ENCODE results near the gene IFITM10.

The IFITM10 gene

DNA sequence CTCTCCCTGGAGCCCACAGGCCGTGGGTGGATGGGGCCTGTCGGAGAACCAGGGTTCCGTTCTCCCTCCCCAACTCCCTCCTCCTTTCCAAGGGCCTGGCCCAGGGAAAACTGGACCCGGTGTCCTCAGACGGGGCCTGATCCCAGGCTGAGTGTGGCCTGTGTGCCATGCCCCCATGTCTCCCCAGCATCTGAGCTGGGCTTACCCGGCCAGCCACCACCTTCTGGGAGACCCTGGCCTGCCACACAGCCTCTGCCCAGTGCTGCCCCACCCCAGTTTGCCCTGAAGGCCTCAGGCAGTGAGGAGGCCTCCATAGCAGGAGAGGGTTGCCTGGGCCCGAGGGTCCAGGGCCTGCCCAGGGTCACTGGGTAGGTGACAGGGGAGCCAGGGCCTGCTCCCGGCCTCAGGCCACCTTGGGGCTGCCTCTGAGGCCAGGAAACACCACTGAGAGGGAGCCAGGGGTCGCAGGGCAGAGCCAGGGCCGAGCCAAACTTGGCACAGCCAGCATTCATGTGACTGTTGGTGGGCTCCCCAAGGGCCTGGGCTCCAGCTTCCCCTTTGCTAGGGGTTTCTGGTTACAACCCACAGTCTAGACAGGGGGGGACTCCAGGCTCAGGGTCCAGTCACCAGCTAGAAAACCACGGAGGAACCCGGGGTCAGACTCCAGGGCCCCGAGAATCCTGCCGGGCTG is 590 bp upstream of the IFITM10 start:
- no peak for DNase-seq

DNA sequence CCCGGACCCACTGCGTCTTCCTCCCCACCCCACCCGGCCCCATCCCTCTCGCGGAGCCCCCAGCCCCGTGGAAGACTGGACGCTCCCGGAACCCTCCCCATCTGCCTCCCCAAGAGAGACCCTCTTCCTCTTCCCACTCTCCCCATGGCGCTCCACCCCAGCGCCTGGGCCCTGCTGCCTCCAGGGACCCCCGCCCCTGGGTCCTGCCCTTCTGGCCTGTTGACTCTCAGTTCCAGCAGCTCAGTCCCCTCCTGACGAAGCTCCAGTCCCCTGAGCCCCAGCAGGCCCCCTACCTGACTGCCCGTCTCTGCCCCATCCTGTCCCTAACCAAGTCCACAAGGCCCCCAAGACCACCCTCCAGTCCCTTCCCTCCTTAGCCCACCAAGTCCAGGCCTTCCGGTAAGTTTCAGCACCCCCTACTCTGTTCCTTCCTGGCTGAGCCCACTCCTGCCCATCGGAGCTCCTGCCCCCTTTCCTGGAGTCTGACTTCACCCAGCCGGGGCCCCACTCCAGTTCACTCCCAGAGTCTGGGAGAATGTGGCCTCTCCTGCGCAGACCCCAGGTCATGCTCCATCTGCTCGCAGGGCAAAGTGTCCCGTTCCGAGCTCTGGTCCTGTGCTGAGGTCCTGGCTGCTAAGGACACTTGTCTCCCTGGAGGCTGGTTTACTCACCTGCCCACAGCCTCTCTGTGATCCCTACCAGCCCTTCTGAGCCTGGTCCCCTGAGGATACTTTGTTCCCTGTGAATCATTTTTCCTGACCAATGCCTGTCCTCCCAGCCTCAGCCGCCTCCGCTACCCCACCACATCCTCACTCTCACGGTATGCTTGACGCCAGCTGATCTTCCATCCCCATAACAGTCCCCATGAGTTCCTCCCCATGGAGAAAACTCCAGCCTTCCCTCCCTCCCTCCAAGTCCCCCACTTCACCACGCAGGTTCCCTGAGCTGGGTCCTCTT is 722 bp downstream of the IFITM10 start:
- no peak for DNase-seq

DNA sequence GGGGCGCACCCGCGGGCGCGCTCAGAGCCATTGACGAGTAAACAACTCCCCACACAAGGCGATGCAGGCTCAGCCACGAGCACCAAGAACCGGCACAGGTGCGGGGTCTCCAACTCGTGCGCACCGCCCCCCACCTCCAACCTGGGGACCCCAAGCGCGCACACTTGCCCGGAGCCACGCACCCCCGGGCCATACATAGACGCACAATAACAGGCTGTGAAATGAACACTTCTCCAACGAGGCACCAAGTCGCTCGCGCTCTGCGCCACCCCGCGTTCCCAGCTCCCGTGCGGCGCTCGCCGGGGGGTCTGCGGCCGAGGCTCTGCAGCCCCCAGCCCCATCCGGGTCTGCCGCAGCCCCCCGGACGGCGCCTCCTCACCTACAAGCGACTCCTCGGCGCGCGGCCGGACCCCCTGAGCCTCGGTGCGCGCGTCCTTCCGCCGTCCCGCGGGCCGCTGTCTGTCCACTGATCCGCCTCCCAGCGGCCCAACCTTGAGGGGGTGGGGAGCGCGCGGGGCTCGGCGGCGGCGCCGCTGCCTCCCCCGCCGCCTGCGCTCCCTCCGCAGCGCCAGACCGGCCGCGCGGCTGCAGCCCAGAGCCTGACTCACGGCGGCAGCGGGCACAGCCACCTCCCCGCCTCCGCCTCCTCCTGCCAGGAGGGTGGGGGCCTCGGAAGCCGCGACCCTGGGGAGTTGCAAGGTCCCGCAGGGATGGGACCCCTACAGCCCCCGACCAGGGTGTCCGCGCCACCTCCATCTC is 1.6 kb downstream of the IFITM10 start:
- no peak for DNase-seq

DNA sequence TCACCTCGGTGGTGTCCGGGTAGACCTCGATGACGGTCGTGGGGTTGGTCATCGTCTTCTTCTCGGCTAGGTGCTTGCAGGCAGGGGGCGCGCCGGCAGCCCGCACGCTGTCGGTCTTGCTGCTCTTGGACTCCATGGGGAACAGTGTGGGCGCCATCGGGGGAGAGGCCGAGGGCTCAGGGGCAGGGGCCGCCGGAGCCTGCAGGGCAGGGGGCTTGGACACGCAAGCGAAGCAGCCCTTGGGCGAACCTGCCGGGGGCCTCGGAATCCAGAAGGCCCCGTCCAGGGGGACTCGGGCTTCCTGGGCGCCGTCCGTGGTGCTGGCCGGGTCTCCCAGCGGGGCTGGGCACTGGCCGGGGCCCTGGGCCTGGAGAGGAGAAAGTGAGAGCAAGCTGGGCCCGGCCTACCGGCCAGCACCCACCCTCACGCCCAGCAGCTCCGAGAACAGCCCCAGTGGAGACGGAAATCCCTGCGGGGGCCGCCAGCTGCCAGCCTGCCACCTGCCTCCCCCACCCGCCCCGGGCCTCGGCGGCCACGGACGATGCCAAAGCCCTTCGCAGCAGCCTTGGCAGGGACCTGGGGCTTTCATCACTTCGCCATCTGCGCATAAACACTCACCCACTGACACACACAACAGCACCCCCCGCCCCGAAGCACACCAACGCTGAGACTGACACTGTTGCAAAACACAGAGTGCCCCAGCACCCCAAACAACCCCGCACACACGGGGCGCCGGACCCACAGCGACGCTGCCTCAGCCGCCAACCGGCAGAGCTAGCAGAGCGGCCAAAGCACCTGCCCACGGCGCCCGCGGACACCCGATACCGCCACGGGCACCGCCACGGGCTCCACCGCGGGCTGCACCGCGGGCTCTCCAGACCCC is 2.4 kb downstream of the IFITM10 start:
- DNase-seq = no peak

DNA sequence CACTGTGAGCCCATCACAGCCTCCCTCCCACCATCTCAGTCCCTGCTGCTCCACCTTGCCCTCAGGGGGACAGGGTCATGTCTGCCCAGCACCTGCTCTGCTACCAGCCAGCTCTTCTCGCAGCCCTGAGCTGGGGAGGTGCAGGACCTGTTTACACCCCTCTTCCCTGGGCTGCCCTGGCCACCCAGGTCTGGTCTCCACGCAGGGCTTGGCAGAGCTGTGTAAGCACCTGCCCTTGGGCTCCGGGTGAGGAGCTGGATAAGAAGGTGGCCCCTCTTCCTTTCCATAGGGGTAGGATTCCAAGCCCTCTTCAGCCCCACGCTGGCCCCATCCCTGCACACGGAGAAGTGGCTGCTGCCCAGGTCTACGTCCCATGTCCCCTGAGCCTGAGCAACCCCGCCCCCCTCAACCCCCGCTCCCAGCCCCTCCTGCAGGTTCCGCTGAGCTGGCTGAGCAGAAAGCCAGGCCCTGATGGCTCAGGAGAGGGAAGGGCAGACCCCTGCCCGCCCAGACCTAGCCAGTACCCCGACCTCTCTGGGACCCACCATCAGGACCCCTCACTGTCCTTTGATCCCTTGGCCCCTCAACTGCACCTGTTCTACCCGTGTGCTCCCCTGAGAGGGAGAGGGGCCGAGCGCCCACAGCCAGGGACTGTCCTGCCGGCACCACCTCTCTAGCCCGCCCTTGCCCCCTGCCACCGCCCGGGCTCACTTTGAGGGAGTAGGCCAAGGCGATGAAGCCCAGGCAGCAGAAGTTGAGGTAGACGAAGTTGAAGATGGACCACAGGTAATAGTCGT is 3.2 kb downstream of the IFITM10 start:
- DNase-seq = no peak

DNA sequence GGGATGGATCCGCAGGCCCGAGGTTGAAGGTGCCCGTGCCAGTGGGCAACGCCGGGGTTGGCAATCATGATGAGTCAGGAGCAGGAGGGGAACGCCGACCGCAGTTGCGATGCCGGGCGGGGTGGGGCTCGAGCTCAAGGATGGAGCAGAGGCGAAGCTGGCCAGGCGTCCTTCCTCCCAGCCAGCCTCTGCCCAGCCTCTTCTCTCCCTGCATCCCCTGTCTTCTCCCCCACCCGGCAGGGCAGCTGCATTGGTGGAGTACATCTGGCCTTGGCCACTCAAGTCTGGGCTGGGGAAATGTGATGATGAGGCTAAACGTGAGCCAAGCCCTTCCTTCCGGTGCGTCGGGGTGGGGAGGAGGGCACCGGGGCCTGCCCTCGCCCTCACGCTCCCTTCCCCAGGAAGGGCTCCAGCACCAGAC is 3.9 kb downstream of the IFITM10 start:
- no peak for DNase-seq

DNA sequence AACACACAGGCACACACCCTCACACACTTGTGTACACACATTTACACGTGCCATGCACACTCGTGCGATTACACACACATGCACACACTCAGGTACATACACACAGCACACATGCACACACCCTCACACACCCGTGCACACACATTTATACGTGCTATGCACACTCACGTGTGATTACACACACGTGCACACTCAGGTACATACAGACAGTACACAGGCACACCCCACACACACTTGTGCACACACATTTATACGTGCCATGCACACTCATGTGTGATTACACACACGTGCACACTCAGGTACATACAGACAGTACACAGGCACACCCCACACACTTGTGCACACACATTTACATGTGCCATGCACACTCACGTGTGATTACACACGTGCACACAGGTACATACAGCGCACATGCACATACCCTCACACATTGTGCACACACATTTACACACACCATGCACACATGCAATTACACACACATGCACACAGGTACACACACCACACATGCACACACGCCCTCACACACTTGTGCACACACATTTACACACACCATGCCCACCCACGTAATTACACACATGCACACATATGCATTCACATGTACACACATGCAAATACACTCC is 4.6 kb downstream of the IFITM10 start:
- DNase-seq = no peak

DNA sequence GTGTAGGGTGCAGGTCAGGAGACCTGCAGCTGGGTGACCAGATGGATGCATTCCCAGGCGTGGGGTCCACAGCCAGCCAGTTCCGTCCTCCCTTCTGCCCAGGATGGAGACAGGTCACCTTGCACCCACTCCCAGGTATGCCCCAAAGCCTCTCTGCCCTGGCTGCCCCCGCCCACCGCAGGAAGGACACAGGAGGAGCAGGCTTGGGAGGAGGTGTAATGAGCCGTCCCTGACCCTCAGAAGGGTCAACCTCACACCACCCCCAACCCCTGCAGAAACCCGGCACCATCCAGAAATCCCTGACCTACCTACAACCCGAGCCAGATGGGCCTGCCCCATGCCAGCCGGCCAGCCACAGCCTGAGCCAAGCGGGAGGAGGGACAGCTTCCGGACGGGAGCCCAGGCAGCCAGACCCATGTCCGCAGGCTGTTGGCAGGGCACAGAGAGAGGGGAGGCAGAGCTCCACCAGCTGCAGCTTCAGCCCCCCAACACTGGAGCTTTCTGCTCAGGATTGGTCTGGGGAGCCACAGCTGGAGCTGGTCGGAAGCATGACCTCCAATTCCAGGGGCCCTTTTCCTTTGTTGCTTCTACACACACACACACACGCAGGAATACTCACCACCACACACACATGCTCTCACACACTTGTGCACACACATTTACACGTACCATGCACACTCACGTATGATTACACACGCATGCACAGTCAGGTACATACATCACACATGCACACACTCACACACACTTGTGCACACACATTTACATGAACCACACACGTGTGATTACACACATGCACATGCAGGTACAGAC is 5.3 kb downstream of the IFITM10 start:
- no peak for DNase-seq

DNA sequence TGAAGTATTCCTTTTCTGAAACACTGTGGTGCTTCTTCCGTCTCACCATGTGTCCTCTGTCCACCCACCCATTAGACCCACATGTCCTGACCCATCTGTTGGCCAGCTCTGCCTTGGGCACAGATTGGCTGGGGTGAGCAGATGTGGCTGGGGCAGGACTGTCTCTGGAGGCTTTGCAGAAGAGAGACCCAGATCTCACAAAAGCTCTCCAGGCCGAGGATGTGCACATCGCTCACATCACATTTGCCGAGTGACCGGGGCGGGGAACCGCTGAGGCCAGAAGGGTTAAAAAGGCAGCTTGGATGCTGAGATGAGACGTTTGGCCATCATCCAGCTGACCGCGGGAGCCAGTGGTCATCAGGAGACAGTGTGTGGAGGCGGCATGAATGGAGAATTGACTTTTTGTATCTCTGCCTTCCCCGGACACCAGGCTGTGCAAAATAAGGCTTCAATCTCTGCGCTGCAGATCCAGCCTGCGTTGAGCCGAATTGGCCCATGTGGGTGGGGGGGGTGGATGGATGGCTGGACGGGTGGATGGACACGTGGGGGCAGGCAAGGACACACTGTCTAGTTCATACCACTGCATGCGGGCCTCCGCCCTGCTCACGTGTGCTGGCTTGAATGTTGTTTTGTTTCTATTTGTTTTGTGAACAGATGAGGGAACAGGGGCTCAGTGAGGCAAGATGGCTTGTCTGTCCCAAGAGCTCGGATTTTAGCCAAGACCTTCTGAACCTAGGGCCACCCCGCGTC is 6.1 kb downstream of the IFITM10 start:
- DNase-seq = no peak

DNA sequence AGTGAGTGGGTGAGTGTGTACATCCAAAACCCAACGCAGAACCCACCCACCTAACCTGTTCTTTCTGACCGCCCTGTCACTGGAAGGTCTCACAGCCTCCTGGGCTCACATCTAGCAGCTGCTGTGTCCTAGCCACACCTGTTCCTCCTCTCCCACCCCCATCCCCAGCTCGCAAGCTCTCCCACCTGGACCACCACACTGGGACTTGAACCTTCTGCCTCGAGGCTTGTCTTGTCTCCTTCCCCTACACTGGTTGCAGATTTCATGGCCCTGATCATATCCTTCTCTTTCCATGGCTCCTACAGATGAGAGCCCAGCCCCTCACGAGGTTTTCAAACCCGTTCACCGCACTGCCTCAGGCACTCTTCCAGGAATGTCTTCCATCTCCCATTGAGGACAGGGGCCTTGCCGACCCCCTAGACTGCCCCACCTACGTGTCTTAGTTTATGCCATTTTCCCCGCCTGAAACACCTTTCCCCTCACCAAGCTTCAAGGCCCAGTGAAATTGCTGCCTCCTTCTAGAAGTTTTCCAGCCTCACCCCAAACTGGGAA is 6.7 kb downstream of the IFITM10 start:
- no peak for DNase-seq

DNA sequence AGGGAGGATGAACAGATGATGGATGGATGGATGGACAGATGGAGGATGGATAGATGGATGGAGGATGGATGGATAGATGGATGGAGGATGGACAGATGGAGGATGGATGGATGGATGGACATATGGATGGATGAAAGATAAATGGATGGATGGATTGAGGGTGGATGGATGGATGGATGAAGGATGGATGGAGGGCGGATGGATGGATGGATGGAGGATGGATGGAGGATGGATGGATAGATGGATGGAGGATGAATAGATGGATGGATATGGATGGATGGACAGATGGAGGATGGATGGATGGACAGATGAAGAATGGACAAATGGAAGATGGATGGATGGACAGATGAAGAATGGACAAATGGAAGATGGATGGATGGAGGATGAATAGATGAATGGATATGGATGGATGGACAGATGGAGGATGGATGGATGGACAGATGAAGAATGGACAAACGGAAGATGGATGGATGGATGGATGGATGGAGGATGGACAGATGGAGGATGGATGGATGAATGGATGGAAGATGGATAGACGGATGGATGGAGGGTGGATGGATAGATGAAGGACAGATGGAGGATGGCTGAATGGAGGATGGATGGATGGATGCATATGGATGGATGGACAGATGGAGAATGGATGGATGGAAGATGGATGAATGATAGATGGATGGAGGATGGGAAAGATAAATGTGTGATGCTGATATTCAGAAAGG is 7.4 kb downstream of the IFITM10 start:
- no peak for DNase-seq

DNA sequence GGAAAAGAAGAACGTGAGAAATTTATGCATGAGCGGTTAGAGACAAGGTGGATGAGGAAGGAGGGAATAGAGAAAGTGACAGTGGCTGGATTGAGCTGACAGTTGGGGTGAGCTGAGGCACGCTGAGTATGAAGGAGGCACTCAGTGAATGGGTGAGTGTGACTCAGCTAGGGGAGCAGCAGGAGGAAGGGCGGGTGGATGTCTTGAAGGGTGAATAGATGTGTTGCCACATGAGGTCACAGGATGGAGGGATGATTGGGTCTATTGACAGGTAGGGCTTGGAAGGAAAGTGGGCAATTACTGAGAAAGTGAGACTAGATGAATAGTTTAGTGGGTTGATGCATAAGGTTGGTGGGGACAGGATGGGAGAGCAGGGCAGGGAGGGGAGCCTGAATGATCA is 8.0 kb downstream of the IFITM10 start:
- DNase-seq = no peak

DNA sequence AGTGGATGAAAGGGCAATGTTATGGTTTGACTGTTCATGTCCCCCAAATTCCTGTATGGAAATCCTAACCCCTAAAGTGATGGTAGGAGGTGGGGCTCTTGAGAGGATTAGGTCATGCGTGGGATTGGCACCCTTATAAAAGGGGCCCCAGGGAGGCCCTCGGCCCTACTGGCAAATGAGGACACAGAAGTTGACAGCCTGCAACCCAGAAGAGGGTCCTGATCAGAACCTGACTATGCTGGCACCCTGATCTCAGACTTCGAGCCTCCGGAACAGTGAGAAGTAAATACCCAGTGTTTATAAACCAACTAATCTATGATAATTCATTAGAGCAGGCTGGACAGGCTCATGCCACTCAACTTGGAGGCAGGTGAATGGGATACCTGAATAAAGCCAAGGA is 8.7 kb downstream of the IFITM10 start:
- no peak for DNase-seq

DNA sequence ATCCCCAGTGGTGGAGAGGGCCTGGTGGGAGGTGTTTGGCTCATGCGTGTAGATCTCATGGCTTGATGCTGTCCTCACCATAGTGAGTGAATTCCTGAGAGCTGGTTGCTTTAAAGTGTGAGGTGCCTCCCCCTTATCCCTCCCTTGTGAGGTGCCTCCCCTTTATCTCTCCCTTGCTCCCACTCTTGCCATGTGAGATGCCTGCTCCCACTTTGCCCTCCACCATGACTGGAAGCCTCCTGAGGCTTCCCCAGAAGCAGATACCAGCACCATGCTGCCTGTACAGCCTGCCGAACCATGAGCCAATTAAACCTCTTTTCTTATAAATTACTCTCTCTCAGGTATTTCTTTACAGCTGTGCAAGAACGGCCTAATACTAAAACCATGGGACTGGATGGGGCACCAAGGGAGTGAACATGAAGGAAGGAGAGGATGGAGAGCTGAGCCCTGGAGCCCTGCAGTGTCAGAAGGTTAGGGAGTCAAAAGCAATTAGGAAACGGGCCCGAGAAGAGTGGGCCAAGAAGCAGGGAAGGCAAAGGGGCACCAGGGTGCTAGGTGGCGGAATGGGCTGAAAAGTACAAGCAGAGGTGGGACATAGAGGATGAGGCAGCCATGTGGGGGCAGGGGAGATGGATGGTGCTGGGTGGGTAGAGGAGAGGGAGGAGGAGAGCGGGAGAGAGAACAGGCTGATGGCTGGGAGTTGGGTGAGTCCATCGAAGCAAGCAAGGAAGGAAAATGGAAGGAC is 9.4 kb downstream of the IFITM10 start:
- DNase-seq = no peak

DNA sequence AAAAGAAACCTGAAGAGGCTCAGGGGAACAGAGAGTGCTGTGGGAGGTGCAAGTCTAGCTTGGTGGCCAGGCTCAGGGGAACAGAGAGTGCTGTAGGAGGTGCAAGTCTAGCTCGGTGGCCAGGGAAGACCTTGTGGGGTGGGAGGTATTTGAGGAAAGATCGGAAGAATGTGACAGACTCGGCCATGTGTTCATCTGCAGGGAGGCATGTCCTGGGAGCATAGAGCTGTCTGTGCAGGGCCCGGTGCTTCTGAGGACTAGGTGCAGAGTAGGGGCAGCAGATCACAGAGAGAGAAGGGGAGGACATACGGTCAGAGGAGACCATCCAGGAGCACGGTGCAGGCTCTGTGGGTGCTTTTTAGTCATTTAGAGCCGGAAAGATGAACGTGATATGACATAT is 10.8 kb downstream of the IFITM10 start:
- DNase-seq = no peak

DNA sequence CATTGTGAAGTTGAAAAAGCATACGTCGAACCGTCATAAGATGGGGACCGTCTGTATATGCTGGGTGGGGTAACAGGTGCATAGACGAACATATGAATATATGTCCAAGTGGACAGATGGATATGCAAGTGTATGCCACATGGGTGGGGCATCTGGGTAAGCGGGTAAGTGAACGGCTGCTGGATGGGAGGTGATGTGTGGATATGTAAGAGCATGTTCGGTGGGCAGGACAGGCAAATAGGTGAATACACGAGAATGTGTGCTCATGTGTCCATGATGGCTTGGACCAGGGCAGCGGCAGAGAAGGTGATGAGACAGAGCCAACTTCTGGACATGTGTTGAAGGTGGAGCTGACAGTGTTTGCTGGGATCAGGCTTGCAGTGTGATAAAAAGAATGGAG is 12.0 kb downstream of the IFITM10 start:
- no peak for DNase-seq

DNA sequence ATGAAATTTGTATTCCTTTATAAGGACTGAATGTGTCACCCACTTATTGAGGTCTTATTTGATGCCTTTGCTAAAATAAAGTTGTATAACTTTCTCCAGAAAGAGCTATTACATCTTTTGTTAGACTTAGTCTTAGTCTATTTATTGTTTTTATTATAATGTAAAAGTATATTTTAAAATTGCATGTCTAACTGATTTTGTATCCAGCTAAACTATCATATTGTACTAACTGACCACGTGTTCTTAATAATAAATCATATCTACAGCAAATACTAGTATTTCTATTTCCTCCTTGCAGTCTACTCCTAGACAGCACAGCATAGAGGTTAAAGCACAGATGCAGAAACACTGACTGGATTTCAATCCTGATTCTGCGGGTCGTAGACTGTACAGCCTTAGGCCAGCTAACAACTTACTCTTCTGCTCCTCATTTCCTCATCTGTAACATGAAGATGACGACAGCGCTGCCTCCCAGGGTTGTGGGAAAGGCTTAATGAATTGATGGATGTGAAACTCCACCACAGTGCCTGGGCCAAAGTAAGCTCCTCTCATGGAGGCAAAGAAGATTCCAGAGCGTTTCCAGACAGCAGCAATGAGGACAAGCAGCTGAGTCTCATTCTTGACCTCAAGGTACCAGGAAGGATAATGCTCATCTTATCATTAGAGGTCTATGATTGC is 13.2 kb downstream of the IFITM10 start:
- DNase-seq = no peak

Data from effector CD8-positive, alpha-beta T cell (primary cell).